HG03469 (cell line): Measurements from ENCODE around the gene TGFBR3.

ENCODE experiments used
- ATAC-seq: cut with Tn5 transposase; IDR thresholded peaks from one replicate; pipeline ENCODE4 v1.9.1; 2021; ENCODE audit warnings: mild to moderate bottlenecking, moderate library complexity, moderate number of reproducible peaks; ENCODE audit not compliant: unreplicated experiment

Gene TGFBR3

DNA sequence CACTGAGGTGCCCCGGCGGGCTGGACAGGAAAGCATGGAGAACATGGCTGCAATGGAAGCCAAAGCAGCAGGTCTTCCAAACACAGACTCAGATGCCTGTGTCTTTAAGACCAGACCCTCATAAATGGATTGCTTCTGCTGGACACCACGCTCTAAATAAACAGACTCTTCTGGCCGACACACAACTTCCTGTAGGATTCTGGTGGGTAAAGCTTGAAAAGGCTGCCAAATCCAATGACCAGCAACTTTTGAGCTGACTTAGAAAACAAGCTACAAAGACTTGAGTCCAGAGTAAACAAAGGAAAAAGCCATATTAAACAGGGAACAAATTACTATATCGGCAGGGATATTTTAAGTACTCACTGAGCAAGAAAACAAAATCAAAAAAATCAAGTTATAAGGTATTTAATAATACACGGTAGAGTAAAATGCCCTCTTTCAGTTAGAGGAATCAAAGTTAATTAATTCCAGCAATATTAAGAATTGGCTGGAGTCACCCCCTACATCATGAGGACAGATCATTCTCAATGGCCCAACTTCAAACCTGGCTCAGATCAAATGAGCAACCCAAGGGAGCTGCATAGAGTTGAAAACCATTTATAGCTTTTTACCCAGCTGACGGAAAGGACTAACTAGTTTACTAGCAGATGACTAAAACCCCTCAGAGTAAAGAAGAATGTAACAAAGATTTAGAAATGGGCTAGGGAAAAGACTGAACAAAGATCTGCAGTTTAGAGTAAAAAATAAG, 102.4 kb downstream of the TGFBR3 start:
- no peak for ATAC-seq

DNA sequence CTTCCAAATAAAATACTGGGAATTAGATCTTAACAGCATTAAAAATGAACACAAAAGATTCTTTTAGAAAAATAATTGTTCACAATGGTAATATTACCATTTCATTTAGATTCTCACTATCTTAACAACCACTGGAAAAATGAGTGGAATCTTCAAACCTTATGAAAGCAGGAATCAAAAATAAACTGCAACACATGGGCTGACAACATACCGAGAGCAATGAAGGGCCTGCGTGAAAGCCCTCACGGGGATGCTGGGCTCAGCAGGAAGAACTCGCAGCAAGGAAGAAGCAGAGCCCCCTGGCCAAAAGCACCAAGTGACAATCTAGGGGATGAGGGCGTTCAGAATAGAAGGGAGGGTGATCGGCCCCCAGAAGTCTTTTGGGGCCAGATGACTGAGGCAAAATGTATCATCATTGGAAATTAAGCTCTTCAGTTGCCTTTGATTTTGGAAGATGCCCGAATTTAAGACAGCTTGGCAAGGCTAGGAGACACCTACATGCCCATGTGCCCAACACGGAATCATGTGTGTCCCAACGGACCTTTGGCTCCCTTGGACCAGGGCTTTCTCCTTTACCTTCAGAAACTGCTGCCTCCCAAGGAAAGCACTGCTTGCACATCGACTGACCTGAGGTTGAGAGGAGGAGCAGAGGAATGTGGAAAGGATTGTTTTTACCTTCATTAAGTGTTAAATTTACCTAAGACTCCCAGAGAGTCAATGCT, 103.9 kb downstream of the TGFBR3 start:
- ATAC-seq: no peak

DNA sequence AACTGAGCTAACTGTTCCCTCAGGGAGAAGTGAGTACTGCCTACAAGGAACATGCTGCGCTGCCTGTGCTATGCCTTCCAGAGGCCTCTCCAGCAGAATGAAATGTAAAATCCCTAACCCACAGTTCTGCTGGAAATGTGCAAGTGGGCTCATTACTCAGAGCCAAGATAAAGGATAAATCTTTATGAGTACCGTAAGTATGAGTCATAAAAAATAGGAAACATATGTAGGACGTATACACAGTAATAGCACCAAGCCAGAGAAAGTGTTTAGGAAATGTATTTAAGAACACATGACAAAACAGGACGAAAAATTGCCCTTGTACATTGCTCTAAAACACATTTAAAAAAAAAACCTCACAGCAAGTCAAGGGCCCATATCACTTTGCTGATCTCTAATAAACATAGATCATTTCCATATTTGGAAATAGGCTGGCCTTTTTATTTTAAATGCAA, 104.6 kb downstream of the TGFBR3 start:
- ATAC-seq: no peak

DNA sequence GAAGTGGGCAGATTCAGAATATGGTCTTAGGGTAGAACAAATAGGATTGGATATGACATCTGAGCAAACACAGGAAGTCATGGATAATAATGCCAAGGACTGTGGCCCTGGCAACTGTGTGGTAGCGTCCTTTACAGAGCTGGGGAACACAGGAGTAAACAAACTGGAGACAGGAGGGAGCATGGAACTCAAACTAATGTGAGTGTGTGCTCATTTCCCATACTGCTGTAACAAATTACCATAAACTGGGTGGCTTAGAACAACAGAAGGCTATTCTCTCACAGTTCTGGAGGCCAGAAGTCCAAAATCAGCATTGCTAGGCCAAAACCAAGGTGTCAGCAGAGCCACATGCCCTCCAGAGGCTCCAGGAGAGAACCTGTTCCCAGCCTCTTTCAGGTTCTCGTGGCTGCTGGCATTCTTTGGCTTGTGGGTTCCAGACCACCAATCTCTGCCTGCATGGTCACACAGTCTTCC, 106.4 kb downstream of the TGFBR3 start:
- ATAC-seq: no peak

DNA sequence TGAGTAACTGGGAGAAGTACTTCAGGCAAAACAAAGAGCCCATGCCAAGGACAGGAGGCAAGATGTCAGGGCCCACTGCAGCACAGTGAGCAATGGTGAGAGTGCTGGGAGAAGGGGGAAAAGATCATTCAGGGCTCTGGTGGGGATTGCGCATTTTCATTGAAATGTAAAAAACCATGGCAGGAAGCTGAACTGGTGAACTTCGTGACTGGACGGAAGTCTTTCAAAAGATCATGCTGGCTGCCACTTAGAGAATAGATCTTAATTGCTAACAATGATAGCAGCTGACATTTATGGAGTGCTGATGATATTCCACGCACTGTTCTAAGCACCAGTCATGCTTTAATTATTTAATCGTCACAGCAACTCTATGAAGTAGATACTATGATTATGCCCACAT, 107.0 kb downstream of the TGFBR3 start:
- ATAC-seq: no peak

DNA sequence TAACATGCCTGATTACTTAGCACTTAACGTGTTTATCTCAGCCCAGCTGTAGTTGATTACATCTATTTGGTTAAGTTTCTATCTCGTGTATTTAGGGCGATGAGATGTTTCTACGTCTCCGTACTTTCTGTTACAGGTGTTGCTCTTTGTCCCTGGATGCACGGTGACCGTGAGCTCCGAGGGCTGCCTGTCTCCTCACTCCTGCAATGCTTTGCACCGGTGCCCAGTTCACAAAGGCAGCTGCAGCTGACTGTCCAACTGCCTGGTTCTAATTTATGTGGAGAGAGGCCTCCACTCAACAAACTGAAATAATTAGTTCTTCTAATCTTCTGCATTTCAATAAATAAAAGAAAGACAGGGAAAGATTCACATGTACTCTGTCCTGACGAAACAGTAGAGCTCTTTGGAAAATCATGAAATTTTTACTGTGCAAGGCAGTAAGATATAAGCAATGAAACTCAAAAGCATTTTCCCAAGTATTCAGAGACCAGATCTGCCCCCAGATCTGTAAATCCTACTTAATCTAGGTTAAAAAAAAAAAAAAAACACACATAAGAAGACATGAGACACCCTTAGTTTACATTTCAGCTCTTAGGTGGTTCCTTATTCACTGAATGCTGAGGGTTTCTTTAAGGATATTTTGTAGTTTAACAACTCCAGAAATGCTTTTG, 108.2 kb downstream of the TGFBR3 start:
- no peak for ATAC-seq

DNA sequence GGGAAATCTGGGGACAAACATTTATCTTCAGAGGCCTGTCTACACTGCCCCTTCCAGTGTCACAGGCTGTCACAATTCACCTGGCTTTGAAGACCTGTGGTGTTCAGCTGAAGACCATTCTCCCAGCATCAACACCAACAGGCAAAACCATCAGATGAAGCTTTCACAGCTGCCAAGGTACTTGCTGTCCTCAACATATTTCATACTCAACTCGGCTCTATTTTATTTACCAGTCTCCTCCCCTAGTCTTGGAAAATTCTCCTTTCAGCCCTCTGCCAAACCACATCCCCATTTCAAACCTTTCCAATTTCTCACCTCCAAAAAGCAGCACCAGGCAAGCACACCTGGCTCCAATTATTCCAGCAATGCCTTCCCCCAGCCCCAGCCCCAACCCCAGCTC, 108.8 kb downstream of the TGFBR3 start:
- ATAC-seq: no peak

DNA sequence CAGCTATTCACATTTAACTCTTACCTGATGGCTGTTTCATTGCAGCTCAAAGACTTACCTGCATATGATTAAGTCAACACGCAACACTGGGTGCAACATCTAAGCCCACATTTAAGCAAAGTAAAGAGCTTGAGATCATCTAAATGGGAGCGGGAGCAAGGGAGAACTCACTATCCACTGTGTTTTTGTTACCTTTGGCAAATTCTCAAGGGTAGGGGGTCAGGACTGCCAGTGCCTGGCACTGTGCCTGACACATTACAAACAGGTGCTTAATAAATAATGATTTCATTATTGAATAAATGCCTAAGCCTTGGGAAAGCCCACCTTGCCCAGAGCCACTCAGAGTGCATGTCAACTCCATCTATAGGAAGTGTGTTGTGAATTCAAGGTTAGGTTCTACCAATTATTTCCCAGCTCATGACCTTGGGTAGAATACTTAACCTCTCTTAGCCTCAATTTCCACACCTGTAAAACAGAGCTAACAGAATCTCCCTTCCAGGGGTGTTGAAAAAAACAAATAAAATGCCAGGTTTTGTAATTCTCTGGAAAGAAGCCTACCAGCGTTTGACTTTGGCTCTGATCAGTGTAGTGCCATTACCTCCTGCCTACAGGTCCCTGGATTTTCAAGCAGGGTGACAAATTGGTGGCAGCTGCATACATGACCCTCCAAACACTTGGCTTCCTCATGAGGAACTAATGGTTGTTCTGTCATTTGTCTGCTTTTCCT, 109.7 kb downstream of the TGFBR3 start:
- ATAC-seq: no peak

DNA sequence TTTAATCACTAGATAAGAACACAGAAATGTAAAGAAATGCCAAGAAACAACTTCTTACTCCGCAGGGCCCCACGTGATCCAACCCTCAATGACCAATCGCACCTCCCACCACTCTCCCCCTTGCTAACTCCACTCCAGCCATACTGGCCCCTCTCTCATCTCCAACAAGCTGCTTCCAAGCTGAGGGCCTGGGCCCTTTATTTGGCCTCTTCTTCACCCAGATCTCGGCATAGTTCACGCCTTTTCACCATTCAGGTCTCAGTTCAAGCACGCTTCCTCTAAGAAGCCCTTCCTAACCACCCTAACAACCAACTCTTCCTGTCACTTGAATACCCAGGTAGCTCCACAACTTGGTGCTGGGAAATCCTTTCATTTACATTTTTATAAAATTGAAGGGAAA, 110.7 kb downstream of the TGFBR3 start:
- no peak for ATAC-seq

DNA sequence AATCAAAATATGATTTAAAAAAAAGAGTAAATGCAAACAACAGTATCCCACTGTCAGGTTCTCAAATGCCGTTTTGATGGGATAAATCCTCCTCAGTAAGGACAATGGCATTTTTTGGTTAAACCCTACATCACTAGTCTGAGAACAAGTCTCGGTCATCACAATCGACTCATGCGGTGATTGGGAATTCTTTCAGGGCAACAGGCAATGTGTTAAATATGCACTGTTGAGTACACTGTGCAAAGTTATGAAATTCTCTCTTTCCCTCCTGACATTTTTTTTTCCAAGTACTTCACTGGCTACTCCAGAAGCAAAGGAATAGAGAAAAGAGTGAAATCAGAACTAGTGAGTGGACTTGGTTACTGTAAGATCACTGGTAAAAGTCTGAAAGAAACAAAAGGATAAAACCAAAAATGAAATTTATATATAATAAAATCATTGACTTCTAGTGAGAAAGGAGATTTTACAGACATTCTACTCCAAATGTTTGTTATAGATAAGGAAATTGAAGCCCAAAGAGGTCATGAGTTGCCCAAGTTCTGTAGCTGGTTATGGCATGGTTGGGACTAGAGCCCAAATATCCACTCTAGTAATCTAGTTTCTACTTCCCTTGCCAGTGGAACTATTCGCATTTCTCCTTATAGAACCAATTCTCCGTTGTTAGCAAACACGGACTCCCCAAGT, 111.3 kb downstream of the TGFBR3 start:
- no peak for ATAC-seq

DNA sequence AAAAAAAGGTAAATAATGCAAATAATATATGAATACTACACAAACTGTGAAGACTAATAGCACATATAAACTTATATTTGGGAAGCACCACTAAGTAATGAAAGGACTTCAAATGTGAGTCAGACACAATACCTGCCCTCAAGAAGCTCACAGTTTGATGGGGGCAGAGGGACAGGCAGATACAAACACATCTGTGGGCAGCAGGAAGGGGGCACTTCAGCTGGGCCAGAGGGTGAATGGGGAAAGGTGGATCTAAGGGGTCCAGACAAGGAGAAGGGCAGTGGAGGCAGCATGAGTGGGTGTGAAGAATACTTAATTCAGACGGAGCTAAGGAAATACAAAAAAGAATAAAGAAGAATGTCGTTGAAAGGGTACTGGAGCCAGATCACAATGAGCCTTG, 114.2 kb downstream of the TGFBR3 start:
- no peak for ATAC-seq

DNA sequence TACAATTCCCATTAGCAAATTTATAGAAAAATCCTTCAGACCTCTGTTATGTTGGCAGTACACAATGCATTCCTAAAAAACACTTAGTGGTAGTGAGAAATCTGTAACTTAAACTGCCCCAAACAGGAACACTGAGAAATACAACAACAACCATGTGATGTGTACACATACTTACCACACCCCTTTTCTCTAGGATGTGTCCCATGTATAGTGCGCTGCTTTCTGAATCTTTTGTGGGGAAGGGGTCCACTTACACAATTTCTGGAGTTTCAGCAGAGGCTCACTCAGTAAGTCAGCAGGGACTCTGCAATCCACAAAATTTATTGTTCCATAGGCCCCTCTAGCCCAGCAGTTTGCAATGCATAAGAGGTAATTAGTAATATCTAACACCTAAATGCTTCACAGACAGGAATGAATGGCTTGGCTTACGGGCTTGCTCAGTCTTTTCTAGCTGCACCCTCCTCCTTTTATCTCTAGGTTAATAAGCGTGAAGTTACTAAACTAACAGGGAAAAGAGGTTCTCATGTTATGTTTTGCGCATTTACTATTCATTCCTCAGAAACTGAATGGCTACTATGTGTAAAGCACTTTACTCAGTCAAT, 115.2 kb downstream of the TGFBR3 start:
- ATAC-seq: no peak

DNA sequence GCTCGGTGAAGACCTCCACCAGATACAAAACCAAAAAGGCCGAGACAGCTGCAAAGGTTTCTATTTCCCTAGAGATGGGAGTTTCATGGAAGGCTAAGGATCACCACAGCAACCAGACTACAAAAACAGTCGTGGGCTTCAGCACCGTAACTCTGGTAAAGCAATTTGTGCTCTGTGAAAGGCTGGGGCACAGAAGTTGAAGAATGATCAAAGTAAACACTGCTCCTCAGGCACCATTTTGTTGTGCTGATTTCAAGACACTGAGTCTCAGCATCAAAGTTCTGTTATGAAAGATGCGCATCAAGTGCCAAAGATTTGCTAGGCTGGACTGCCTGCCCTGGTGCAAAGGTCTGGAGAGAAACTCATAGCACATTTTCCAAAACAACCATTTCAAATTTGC, 116.2 kb downstream of the TGFBR3 start:
- no peak for ATAC-seq

DNA sequence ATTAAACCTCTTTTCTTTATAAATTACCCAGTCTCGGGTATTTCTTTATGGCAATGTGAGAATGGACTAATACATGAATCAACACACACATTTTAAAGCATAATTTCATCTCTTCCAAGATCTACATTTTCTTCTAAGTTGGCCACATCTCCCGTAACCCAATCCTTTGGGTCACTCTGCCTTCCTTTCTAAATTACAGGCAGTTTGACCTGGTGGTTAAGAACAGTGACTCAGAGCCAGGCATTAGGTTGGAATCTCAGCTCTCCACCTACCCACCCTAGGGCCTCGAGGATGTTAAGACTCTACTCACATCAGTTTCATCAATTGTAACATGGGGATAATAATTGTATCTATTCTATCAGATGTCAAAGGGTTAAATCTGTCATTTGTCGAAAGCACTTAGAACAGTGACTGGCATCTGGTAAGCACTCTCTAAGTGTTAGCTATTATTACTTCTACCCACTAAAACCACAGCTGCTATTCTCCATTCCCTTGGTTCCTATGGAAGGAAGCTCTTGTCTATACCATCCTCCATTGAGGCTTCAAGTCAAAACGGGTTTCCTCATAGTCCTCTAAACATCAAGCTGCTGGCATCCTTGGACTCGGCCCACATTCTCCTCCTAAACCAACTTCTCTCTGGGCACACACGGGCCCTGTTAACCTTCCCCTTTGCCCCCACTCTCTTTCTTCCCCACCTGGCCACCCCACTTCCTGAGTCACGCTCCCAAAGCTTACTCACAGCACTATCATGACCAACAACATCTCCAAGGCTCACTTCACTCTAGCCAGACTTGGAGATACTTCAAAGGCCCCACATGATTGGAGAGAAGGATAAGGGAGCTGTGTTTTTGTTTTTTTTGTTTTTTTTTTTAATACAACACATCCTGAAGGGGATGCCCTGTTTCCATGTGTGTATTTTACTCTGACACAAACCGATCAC, 116.9 kb downstream of the TGFBR3 start:
- ATAC-seq: no peak

DNA sequence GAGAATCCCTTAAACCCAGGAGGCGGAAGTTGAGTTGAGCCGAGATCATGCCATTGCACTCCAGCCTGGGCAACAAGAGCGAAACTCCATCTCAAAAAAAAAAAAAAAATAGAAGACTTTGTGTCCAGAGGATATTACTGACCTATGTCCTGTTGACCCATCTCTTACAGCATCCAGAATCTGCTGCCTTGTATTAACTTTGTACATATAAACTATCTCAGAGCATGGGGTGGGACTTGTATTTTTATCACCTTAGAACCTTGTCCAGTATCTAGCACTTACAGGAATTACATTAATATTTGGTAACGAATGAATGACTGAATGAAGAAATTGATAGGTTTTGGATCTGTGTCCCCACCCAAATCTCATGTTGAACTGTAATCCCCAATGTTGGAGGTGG, 117.8 kb downstream of the TGFBR3 start:
- ATAC-seq: no peak

DNA sequence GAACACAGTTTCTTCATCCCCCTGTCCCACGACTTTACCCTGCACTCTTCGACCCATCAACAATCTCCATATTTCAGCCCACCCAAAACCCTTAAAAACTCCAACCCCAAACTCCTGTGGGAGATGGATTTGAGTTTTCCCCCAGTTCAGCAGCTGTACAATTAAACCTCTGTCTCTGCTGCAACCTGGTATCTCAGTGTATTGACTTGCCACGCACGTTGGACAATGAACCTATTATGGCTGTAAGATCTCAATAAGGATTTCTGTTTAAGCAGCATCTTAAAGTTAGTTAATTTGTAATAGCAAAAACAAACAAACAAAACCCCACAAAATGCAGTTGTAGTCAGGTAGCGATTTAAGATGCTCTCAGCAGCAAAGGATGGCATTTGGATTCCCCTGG, 119.1 kb downstream of the TGFBR3 start:
- ATAC-seq: no peak

DNA sequence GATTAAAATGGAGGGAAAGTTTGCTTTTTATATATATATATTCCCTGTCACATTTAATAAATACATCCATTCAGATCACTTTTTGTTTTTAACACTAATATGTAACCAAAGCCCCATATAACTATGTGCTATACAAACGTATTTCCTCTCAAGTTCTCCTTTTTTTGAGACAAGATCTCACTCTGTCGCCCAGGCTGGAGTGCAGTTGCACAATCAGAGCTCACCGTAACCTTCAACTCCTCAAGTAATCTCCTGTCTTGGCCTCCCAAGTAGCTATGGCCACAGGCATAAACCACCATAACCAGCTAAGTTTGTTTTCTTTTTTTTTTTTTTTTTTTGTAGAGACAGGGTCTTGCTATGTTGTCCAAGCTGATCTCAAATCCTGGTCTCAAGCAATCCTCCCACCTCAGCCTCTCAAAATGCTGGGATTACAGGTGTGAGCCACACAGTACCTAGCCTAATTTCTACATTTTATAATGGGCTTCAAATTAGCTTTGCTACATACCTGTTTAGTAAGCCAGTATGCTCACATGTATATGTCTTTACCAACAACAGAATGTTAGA, 120.0 kb downstream of the TGFBR3 start:
- ATAC-seq: no peak

DNA sequence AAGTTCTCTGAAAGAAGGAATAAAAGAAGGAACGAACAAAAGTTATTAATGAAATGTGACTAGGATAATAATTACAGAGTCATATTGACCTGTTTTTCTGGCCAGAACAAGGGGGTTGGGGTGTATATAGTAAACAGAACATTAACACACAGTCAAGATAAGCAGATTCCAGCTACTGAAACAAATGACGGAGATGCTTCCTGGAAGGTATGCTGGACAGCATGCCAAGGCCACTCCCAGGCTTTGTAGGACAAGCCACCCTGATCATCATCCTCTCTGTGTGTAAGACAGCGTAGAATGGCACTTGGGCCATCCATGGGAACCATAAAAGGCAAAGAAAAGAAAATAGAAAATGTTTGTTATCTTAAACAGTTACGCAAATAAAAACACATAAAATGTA, 120.7 kb downstream of the TGFBR3 start:
- ATAC-seq: no peak
